GM12878 (cell line): ENCODE measurements around the gene SLC17A7. TPM values are rescaled to one million over a fixed set of nuclear protein-coding genes. Genes with fewer than 3 reads are reported as not detected.
"Not testable (repeated sequence)": the region's sequence is repeated elsewhere in the genome, so short reads cannot be mapped to it uniquely, and the experiment has no call there.

ENCODE experiments used
- ATAC-seq: fragments of 200-7000 bp; cut with Tn5 transposase; 3 replicates; pipeline ENCODE4 v1.9.1; 2020; ENCODE audit warnings: mild to moderate bottlenecking, moderate library complexity
- BruUV-seq: library from RNA; stranded (reverse); fragments of 400-500 nt; replicated peaks from 2 replicates; lab custom pipeline; 2021; lab: Mats Ljungman, UMichigan
- CTCF ChIA-PET: fragments of 300-600 bp; sonication (Branson Sonifier 250); formaldehyde crosslinking; extraction: SDS; loops from one replicate; lab custom pipeline; 2021; ENCODE audit warnings: inconsistent platforms; lab: Yijun Ruan, JAX
- POLR2A ChIA-PET: fragments of 350-600 bp; formaldehyde crosslinking; extraction: SDS; loops from one replicate; lab custom pipeline; 2021; ENCODE audit warnings: inconsistent platforms; lab: Charles Lee
- RAD21 ChIA-PET: fragments of 300-600 bp; sonication (Branson Sonifier 250); formaldehyde crosslinking; loops from one replicate; lab custom pipeline; 2023; ENCODE audit warnings: antibody characterized with exemption; ENCODE audit not compliant: unreplicated experiment; lab: Charles Lee
- SMC1A ChIA-PET: fragments of 300-600 bp; sonication (Branson Sonifier 250); formaldehyde crosslinking; loops from one replicate; lab custom pipeline; 2023; ENCODE audit not compliant: unreplicated experiment, uncharacterized antibody; lab: Charles Lee
- DNase-seq: peaks from one replicate; pipeline ENCODE4 v3.0.0-alpha.2; 2011; ENCODE audit warnings: low read depth, low spot score
- FAIRE-seq: peaks from 3 replicates; lab custom pipeline; 2011; peaks lifted over from hg19 to GRCh38; lab: Jason Lieb, UNC
- H2AFZ ChIP-seq: 2 replicates; pipeline ENCODE4 v1.6.0; 2011; ENCODE audit warnings: low read depth, low read length, control low read depth; ENCODE audit not compliant: control insufficient read depth
- H3K27ac ChIP-seq: 2 replicates; pipeline ENCODE4 v1.5.1; 2011; ENCODE audit warnings: control low read depth; ENCODE audit not compliant: control insufficient read depth, insufficient read depth
- H3K27me3 ChIP-seq, 2 experiments: replicated peaks in 1 of 2; 2 replicates each; pipeline versions ENCODE4 v1.6.0 to v1.6.1; 2011; ENCODE audit warnings: low read length in 1 of 2; ENCODE audit not compliant: control insufficient read depth in 2 of 2, insufficient read depth in 2 of 2
- H3K36me3 ChIP-seq, 2 experiments: 2 replicates each; pipeline ENCODE4 v1.5.1; 2011; ENCODE audit warnings: low read length in 1 of 2; ENCODE audit not compliant: control insufficient read depth in 2 of 2, insufficient read depth in 2 of 2
- H3K4me1 ChIP-seq: 2 replicates; pipeline ENCODE4 v1.6.1; 2011; ENCODE audit warnings: mild to moderate bottlenecking, low read length, moderate library complexity, mixed read lengths; ENCODE audit not compliant: control insufficient read depth, insufficient read depth
- H3K4me2 ChIP-seq: 2 replicates; pipeline ENCODE4 v1.6.0; 2011; ENCODE audit warnings: control low read depth; ENCODE audit not compliant: control insufficient read depth, insufficient read depth
- H3K4me3 ChIP-seq: fragments of 200-600 bp; sonication (generic); 2 replicates; pipeline ENCODE4 v1.5.1; 2016
- H3K79me2 ChIP-seq: 2 replicates; pipeline ENCODE4 v1.6.0; 2011; ENCODE audit warnings: low read length; ENCODE audit not compliant: control insufficient read depth, insufficient read depth
- H3K9ac ChIP-seq: 2 replicates; pipeline ENCODE4 v1.8.0; 2011; ENCODE audit warnings: low read length, control low read depth, mixed read lengths; ENCODE audit not compliant: control insufficient read depth, insufficient read depth
- H3K9me3 ChIP-seq: replicated peaks from 3 replicates; pipeline ENCODE4 v1.5.1; 2011; ENCODE audit warnings: mild to moderate bottlenecking, low read length; ENCODE audit not compliant: control insufficient read depth, insufficient read depth
- H4K20me1 ChIP-seq: 2 replicates; pipeline ENCODE4 v1.6.0; 2011; ENCODE audit not compliant: control insufficient read depth, insufficient read depth
- ETV6 ChIP-seq, 2 experiments: fragments of 450-650 bp in 1 of 2; IDR thresholded peaks in 1 of 2; conservative IDR thresholded peaks in 1 of 2; 2 replicates each; pipeline ENCODE4 v1.6.1; 2014; ENCODE audit warnings: antibody characterized with exemption in 1 of 2, borderline replicate concordance in 1 of 2, low read depth in 1 of 2, mild to moderate bottlenecking in 1 of 2, moderate library complexity in 1 of 2
- HDGF ChIP-seq: fragments of 450-650 bp; IDR thresholded peaks from 2 replicates; pipeline ENCODE4 v1.6.1; 2016; ENCODE audit warnings: antibody characterized with exemption
- SMAD1 ChIP-seq: fragments of 450-650 bp; IDR thresholded peaks from 2 replicates; pipeline ENCODE4 v1.6.1; 2018; ENCODE audit warnings: mild to moderate bottlenecking, low read depth; ENCODE audit not compliant: partially characterized antibody
- YBX1 ChIP-seq: fragments of 450-650 bp; IDR thresholded peaks from 2 replicates; pipeline ENCODE4 v1.6.1; 2016; ENCODE audit warnings: antibody characterized with exemption
- WGBS: methylation state at CpG from one replicate; pipeline ENCODE4 v1.1.6; 2016; ENCODE audit warnings: low lambda C conversion rate; ENCODE audit not compliant: insufficient replicate concordance, insufficient coverage; ENCODE audit errors: missing lambda C conversion rate; 5-methylcytosine and 5-hydroxymethylcytosine counted together
- in situ Hi-C: fragments of 300-500 bp; cut with MboI; formaldehyde crosslinking; loops from 9 replicates; pipeline ENCODE4 v1.14.3; 2018; ENCODE audit warnings: mixed read lengths
- intact Hi-C: fragments of 100-400 bp; cut with micrococcal nuclease; formaldehyde crosslinking; loops from one replicate; pipeline ENCODE4 v1.14.2; 2022; ENCODE audit not compliant: unreplicated experiment
- polyA plus RNA-seq, 11 experiments: library from polyadenylated mRNA; depleted of rRNA in 4 of 11; unstranded in 6 of 11; stranded (reverse) in 5 of 11; fragments of >200 nt; fragmentation: Nextera tagmentation in 4 of 11; fragmentation: Illumina TruSeq in 1 of 11; extraction: Ambion mirVana in 4 of 11; extraction: Trizol in 1 of 11; gene quantifications; 1 replicate in 1 of 11; 2 replicates in 10 of 11; pipeline versions ENCODE4 v1.2.1 to v1.2.3, GENCODE V29; 2011 to 2016; ENCODE audit warnings: inconsistent platforms in 2 of 11, missing spikeins in 2 of 11, low read depth in 1 of 11
- total RNA-seq, 4 experiments: library from RNA; depleted of rRNA in 3 of 4; stranded (reverse); fragments of >200 nt in 3 of 4; fragmentation: Illumina TruSeq in 1 of 4; extraction: Trizol in 1 of 4; gene quantifications; 2 replicates each; pipeline versions ENCODE4 v1.2.1 to v1.2.3, GENCODE V29; 2013 to 2021

Gene SLC17A7
- total and polyA plus RNA-seq, 10 of the 15 experiments (the other 5 are each of a cell fraction or from before 2014, with no cell fraction given) = 0.03 to 0.24 (median 0.06) TPM; not detected in 6

- WGBS = 4% methylated on average over 2 of the region's 5 CpGs
- peak overlapping the region; percentile 25 for H2AFZ ChIP-seq
Measured at GRCh38 chr19:49444100-49444700, 2.9 kb upstream of the SLC17A7 start.

More at GRCh38 chr19:49444100-49444700, 2.9 kb upstream of the SLC17A7 start:
- H3K4me1 ChIP-seq, H3K9me3 ChIP-seq, H3K4me3 ChIP-seq, BruUV-seq, H3K36me3 ChIP-seq, DNase-seq, H3K27ac ChIP-seq, ATAC-seq, H4K20me1 ChIP-seq, intact Hi-C loops, in situ Hi-C loops, H3K9ac ChIP-seq, H3K79me2 ChIP-seq, FAIRE-seq: not testable (repeated sequence)
- H3K4me2 ChIP-seq = peak overlapping the region; percentile 62; the same call in 1 of the 2 replicates
- ChIA-PET SMC1A (interaction anchor here (0.6 to 3.4 kb wide), 5 partner anchors 13 to 102 kb away, joined by 3 to 14 read pairs (median 3); no protein-coding TSS in a partner anchor), POLR2A (interaction anchor here (0.6 to 0.8 kb wide), 3 partner anchors 9 to 26 kb away, joined by 4 to 9 read pairs (median 4); partner anchors contain the start of gene ALDH16A1), CTCF (interaction anchor here (0.6 to 4.9 kb wide), 11 partner anchors 9 to 219 kb away, joined by 3 to 47 read pairs (median 4); partner anchors contain the start of genes ALDH16A1 and FLT3LG), RAD21 (interaction anchor here (1.0 to 1.3 kb wide), 2 partner anchors 25 to 53 kb away, joined by 4 to 5 read pairs; no protein-coding TSS in a partner anchor)
- peak; percentile 45 for TF ChIP-seq SMAD1
- TF ChIP-seq ETV6 (conservative IDR thresholded peaks at IDR 0.05 in 1 of 2, IDR thresholded peaks at IDR 0.05 in 1 of 2; ENCODE audit: borderline replicate concordance in 1 of 2, low read depth in 1 of 2) = 0 out of 4 replicates have a peak, but pooled peaks of 1 of the 2 experiments have one; percentile 6
- 0 out of 2 replicates have a peak, but pooled peaks have one; percentile 27 for TF ChIP-seq HDGF
- TF ChIP-seq YBX1 = peak; percentile 52; the same call in 1 of the 2 replicates
- peaks cover 9 to 18% of the 10 kb centered on the region in 2 experiments for H3K27me3 ChIP-seq
